SK-N-SH (cell line): ENCODE measurements around the gene P3H4. TPM values are rescaled to one million over a fixed set of nuclear protein-coding genes. Genes with fewer than 3 reads are reported as not detected.

Experiments used
- CTCF ChIA-PET: fragments of 300-600, 350-600 bp; formaldehyde crosslinking; extraction: SDS; loops from one replicate; lab custom pipeline; 2021; lab: Yijun Ruan, JAX
- POLR2A ChIA-PET: fragments of 350-600 bp; sonication (Branson Sonifier 250); formaldehyde crosslinking; extraction: SDS; loops from one replicate; lab custom pipeline; 2020; ENCODE audit warnings: antibody characterized with exemption, inconsistent platforms; lab: Yijun Ruan, JAX
- DNase-seq: peaks from one replicate; pipeline ENCODE4 v3.0.0; 2012
- H2AFZ ChIP-seq: fragments of 200-600 bp; sonication (generic); 2 replicates; pipeline ENCODE4 v1.8.1; 2016; ENCODE audit warnings: antibody characterized with exemption, mild to moderate bottlenecking, low read depth
- H3F3A ChIP-seq: fragments of 200-600 bp; sonication (generic); replicated peaks from 2 replicates; pipeline ENCODE3; 2016; ENCODE audit warnings: antibody characterized with exemption, mild to moderate bottlenecking; ENCODE audit not compliant: insufficient read depth
- H3K27ac ChIP-seq, 2 experiments: fragments of 200-500 bp in 1 of 2; fragments of 200-600 bp in 1 of 2; sonication (Bioruptor generic) in 1 of 2; sonication (generic), shearing (Covaris generic) in 1 of 2; 2 replicates each; pipeline versions ENCODE4 v1.5.1 to v1.6.1; 2014 to 2016; ENCODE audit warnings: low read depth in 2 of 2, inconsistent platforms in 1 of 2, low read length in 1 of 2, mild to moderate bottlenecking in 1 of 2, mixed read lengths in 1 of 2
- H3K27me3 ChIP-seq: fragments of 200-600 bp; sonication (generic), shearing (Covaris generic); 2 replicates; pipeline ENCODE4 v1.6.1; 2016; ENCODE audit warnings: mixed run types; ENCODE audit not compliant: insufficient read depth
- H3K36me3 ChIP-seq, 2 experiments: fragments of 200-500 bp in 1 of 2; fragments of 200-600 bp in 1 of 2; sonication (Bioruptor generic) in 1 of 2; sonication (generic) in 1 of 2; replicated peaks in 1 of 2; 2 replicates each; pipeline versions ENCODE3 to v1.5.1; 2014 to 2016; ENCODE audit warnings: low read length in 1 of 2, mild to moderate bottlenecking in 1 of 2; ENCODE audit not compliant: insufficient read depth in 2 of 2, control insufficient read depth in 1 of 2
- H3K4me1 ChIP-seq, 2 experiments: fragments of 200-500 bp in 1 of 2; fragments of 200-600 bp in 1 of 2; sonication (Bioruptor generic) in 1 of 2; sonication (generic), shearing (Covaris generic) in 1 of 2; 2 replicates each; pipeline versions ENCODE4 v1.5.1 to v1.6.1; 2014 to 2016; ENCODE audit warnings: low read depth in 1 of 2, low read length in 1 of 2, mixed run types in 1 of 2; ENCODE audit not compliant: insufficient read depth in 2 of 2, control insufficient read depth in 1 of 2
- H3K4me2 ChIP-seq: fragments of 200-600 bp; sonication (generic), shearing (Covaris generic); 2 replicates; pipeline ENCODE4 v1.6.1; 2017; ENCODE audit warnings: mixed run types
- H3K4me3 ChIP-seq, 2 experiments: fragments of 200-500 bp in 1 of 2; fragments of 200-600 bp in 1 of 2; sonication (Bioruptor generic) in 1 of 2; sonication (generic), shearing (Covaris generic) in 1 of 2; 2 replicates each; pipeline versions ENCODE4 v1.5.1 to v1.8.1; 2014 to 2016; ENCODE audit warnings: low read depth in 2 of 2, inconsistent platforms in 1 of 2, low read length in 1 of 2, mild to moderate bottlenecking in 1 of 2, mixed read lengths in 1 of 2, moderate library complexity in 1 of 2
- H3K79me2 ChIP-seq: fragments of 200-600 bp; sonication (generic); 2 replicates; pipeline ENCODE4 v1.8.1; 2017; ENCODE audit warnings: mild to moderate bottlenecking; ENCODE audit not compliant: insufficient read depth
- H3K9ac ChIP-seq: fragments of 200-600 bp; sonication (generic); 2 replicates; pipeline ENCODE4 v1.6.1; 2017; ENCODE audit warnings: mixed run types
- H3K9me2 ChIP-seq: fragments of 200-600 bp; sonication (generic); 2 replicates; pipeline ENCODE4 v1.6.1; 2017; ENCODE audit warnings: mixed run types
- H3K9me3 ChIP-seq: fragments of 200-600 bp; sonication (generic); 2 replicates; pipeline ENCODE4 v1.6.1; 2017; ENCODE audit warnings: mixed run types, mild to moderate bottlenecking, moderate library complexity
- H4K20me1 ChIP-seq: fragments of 200-600 bp; sonication (generic); 2 replicates; pipeline ENCODE4 v1.6.1; 2017; ENCODE audit warnings: mild to moderate bottlenecking, mixed run types; ENCODE audit not compliant: insufficient read depth
- CHD2 ChIP-seq: fragments of 150-350 bp; IDR thresholded peaks from 2 replicates; pipeline ENCODE4 v1.6.1; 2018; ENCODE audit warnings: low read length; ENCODE audit not compliant: partially characterized antibody
- CTCF ChIP-seq: fragments of 200-600 bp; sonication (generic); IDR thresholded peaks from 2 replicates; pipeline ENCODE4 v1.6.1; 2017; ENCODE audit warnings: antibody characterized with exemption, mild to moderate bottlenecking, moderate library complexity
- EP300 ChIP-seq, 2 experiments: IDR thresholded peaks; 2 replicates each; pipeline versions ENCODE4 v1.4.0 to v1.6.1; 2012; ENCODE audit warnings: borderline replicate concordance in 1 of 2, low read depth in 1 of 2, low read length in 1 of 2
- GABPA ChIP-seq: IDR thresholded peaks from 2 replicates; pipeline ENCODE4 v1.4.0; 2012; ENCODE audit warnings: low read depth, mild to moderate bottlenecking
- GATA2 ChIP-seq: sonication (generic); formaldehyde crosslinking; IDR thresholded peaks from 2 replicates; pipeline ENCODE4 v1.5.0; 2020; ENCODE audit warnings: mild to moderate bottlenecking, missing genetic modification reagents
- MXI1 ChIP-seq: IDR thresholded peaks from 2 replicates; pipeline ENCODE4 v1.6.1; 2012; ENCODE audit warnings: mild to moderate bottlenecking, low read depth, low read length, improper control_type of control experiment
- NFIC ChIP-seq: IDR thresholded peaks from 2 replicates; pipeline ENCODE4 v1.4.0; 2012; ENCODE audit warnings: borderline replicate concordance
- NRF1 ChIP-seq: IDR thresholded peaks from 2 replicates; pipeline ENCODE4 v1.6.1; 2012; ENCODE audit warnings: low read depth, mild to moderate bottlenecking, low read length
- PBX3 ChIP-seq: IDR thresholded peaks from 2 replicates; pipeline ENCODE4; 2012
- POLR2AphosphoS5 ChIP-seq: IDR thresholded peaks from 2 replicates; pipeline ENCODE4 v1.6.1; 2012; ENCODE audit warnings: low read depth, low read length
- RAD21 ChIP-seq: IDR thresholded peaks from 2 replicates; pipeline ENCODE4 v1.6.1; 2012; ENCODE audit warnings: mild to moderate bottlenecking, low read length
- SMC3 ChIP-seq: IDR thresholded peaks from 2 replicates; pipeline ENCODE4 v1.6.1; 2012; ENCODE audit warnings: low read depth, low read length, improper control_type of control experiment
- TAF1 ChIP-seq: IDR thresholded peaks from 2 replicates; pipeline ENCODE4 v1.6.1; 2012; ENCODE audit warnings: low read depth, mild to moderate bottlenecking, low read length, moderate library complexity, borderline replicate concordance
- USF1 ChIP-seq: IDR thresholded peaks from 2 replicates; pipeline ENCODE4 v1.4.0; 2012; ENCODE audit warnings: low read depth, borderline replicate concordance
- WGBS: methylation state at CpG from one replicate; pipeline ENCODE4 v1.1.6; 2017; ENCODE audit warnings: low lambda C conversion rate; 5-methylcytosine and 5-hydroxymethylcytosine counted together
- polyA plus RNA-seq, 3 experiments: library from polyadenylated mRNA; depleted of rRNA; stranded (reverse); fragments of >200 nt; gene quantifications; 2 replicates each; pipeline ENCODE4 v1.2.3, GENCODE V29; 2012
- TF ChIP-seq, protein P1 (sequence below): IDR thresholded peaks from 2 replicates; pipeline ENCODE4 v1.4.0; 2012; ENCODE audit warnings: low read depth

Gene P3H4, protein sequence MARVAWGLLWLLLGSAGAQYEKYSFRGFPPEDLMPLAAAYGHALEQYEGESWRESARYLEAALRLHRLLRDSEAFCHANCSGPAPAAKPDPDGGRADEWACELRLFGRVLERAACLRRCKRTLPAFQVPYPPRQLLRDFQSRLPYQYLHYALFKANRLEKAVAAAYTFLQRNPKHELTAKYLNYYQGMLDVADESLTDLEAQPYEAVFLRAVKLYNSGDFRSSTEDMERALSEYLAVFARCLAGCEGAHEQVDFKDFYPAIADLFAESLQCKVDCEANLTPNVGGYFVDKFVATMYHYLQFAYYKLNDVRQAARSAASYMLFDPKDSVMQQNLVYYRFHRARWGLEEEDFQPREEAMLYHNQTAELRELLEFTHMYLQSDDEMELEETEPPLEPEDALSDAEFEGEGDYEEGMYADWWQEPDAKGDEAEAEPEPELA
- 55.5 and 88.3 TPM in 2 replicates for polyA plus RNA-seq (2012; rRNA removed)
- 48.3 and 54.1 TPM in 2 replicates for polyA plus RNA-seq (2012; cell fraction: cytosol; rRNA removed)
- 32.4 and 41.1 TPM in 2 replicates for polyA plus RNA-seq (2012; cell fraction: nucleus; rRNA removed)

DNA sequence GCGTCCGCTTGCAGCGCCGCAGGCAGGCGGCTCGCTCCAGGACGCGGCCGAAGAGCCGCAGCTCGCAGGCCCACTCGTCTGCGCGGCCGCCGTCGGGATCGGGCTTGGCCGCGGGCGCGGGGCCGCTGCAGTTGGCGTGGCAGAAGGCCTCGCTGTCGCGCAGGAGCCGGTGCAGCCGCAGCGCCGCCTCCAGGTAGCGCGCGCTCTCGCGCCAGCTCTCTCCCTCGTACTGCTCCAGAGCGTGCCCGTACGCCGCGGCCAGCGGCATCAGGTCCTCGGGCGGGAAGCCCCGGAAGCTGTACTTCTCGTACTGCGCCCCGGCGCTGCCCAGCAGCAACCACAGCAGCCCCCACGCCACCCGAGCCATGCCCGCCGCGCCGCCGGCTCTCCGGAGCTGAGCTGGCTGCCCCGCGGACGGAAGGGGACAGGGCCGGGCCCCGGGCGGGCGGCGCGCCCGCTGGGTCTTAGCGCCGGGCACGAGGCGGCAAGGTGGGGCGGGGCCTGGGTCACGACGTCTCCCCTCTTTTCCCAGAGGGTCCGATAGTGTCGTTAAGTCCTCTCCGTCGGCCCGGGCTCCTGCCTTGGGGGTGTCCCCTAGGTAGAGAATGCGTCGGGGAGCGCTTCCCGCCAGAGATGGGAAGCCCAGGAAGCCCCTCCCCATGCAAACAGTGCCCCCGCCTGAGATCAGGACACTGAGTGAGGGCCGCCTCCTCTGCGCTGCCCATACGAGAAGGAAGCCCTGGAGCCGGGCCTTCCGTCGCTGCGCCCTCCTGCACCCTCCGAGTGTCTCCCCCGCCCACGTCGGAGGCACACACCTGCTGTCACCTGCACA lies at the start of gene P3H4:
Gene P3H4, minus strand, starts transcription at position 401 of the 832 bp plus-strand sequence. Its CDS starts 34 bp downstream, at position 367.
- peaks cover 2 to 10% of the 10 kb centered on the region in 2 experiments for H3K36me3 ChIP-seq
- H3K27ac ChIP-seq, result peak within 1 kb of the TSS; percentile 80 to 87
- H3K9me2 ChIP-seq, result no peaks in the 10 kb centered on the region
- H3K9ac ChIP-seq, result peak within 1 kb of the TSS; percentile 87
- H4K20me1 ChIP-seq, result peaks cover 14% of the 10 kb centered on the region
- 0% methylated on average over 28 of the region's 96 CpGs for WGBS
- H3K4me2 ChIP-seq, result peak within 1 kb of the TSS; percentile 99
- H3K27me3 ChIP-seq, result no peaks in the 10 kb centered on the region
- H3F3A ChIP-seq, result no peaks in the 10 kb centered on the region
- H3K79me2 ChIP-seq, result peaks cover 73% of the 10 kb centered on the region
- H3K9me3 ChIP-seq, result no peaks in the 10 kb centered on the region
- peak within 1 kb of the TSS; percentile 75 to 93 for H3K4me3 ChIP-seq
- TF ChIP-seq PBX3 (no peak), POLR2AphosphoS5 (peak; percentile 47; the same call in 1 of the 2 replicates), EP300 (IDR thresholded peaks at IDR 0.05; ENCODE audit: borderline replicate concordance in 1 of 2, low read depth in 1 of 2, low read length in 1 of 2) (peak in 1 of 2 experiments; percentile 12; a peak in 1 of 4 replicates), NFIC (no peak), GATA2 (no peak), NRF1 (peak; percentile 31), RAD21 (peak; percentile 44; the same call in 1 of the 2 replicates), SMC3 (peak; percentile 39), GABPA (peak; percentile 49), TAF1 (peak; percentile 51; the same call in 1 of the 2 replicates), USF1 (no peak), MXI1 (peak; percentile 81), CHD2 (peak; percentile 44), CTCF (peak; percentile 61)
- TF ChIP-seq, protein P1, sequence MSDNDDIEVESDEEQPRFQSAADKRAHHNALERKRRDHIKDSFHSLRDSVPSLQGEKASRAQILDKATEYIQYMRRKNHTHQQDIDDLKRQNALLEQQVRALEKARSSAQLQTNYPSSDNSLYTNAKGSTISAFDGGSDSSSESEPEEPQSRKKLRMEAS, result peak; percentile 70
- peak; percentile 94 for DNase-seq
- H3K4me1 ChIP-seq, result peaks cover 15 to 24% of the 10 kb centered on the region in 2 experiments; a peak in 2 of 4 replicates
- CTCF ChIA-PET, result interaction anchor here (0.6 to 20.2 kb wide), 29 partner anchors 9 to 307 kb away, joined by 3 to 405 read pairs (median 4); partner anchors contain the start of genes CNP, HAP1, JUP and KLHL11
- POLR2A ChIA-PET, result interaction anchor here (0.6 to 2.4 kb wide), 6 partner anchors 25 to 1387 kb away, joined by 3 to 12 read pairs (median 4); partner anchors contain the start of genes EIF1, JUP and KLHL11
- H2AFZ ChIP-seq, result peak within 1 kb of the TSS; percentile 92
